Stimulated activated CD8-positive, alpha-beta memory T cell treated with anti-CD3 and anti-CD28 coated beads, Interleukin-12 subunit alpha, Interleukin-12 subunit beta, amount 100 ng/mL, for 24 hours (primary cell): ENCODE data around the gene CNN3.

Experiments
- DNase-seq: peaks from one replicate; pipeline ENCODE4 v3.0.0-alpha.2; 2020; ENCODE audit errors: extremely low read depth

Gene CNN3

GRCh38 chr1:94887603-94888171 lies 39.2 kb downstream of the CNN3 start:
- no peak for DNase-seq

GRCh38 chr1:94887106-94887505 lies 39.8 kb downstream of the CNN3 start:
- DNase-seq, result no peak

GRCh38 chr1:94886361-94886760 lies 40.5 kb downstream of the CNN3 start:
- DNase-seq, result no peak

GRCh38 chr1:94884507-94884906 lies 42.4 kb downstream of the CNN3 start:
- DNase-seq, result no peak

- no peak for DNase-seq
Measured at GRCh38 chr1:94884106-94884505, 42.8 kb downstream of the CNN3 start.

- DNase-seq, result no peak
Measured at GRCh38 chr1:94883691-94884090, 43.2 kb downstream of the CNN3 start.

GRCh38 chr1:94878329-94878728 lies 48.6 kb downstream of the CNN3 start:
- no peak for DNase-seq

GRCh38 chr1:94876362-94876761 lies 50.5 kb downstream of the CNN3 start:
- DNase-seq, result no peak

- DNase-seq, result no peak
Measured at GRCh38 chr1:94875794-94876193, 51.1 kb downstream of the CNN3 start.

- no peak for DNase-seq
Measured at GRCh38 chr1:94874423-94874822, 52.5 kb downstream of the CNN3 start.

GRCh38 chr1:94873520-94874351 lies 53.2 kb downstream of the CNN3 start:
- no peak for DNase-seq

GRCh38 chr1:94872771-94873495 lies 54.0 kb downstream of the CNN3 start:
- no peak for DNase-seq

- DNase-seq, result no peak
Measured at GRCh38 chr1:94871031-94871430, 55.9 kb downstream of the CNN3 start.

- no peak for DNase-seq
Measured at GRCh38 chr1:94866164-94866807, 60.6 kb downstream of the CNN3 start.

GRCh38 chr1:94865360-94865759 lies 61.5 kb downstream of the CNN3 start:
- DNase-seq, result no peak

- no peak for DNase-seq
Measured at GRCh38 chr1:94864821-94865220, 62.1 kb downstream of the CNN3 start.

- no peak for DNase-seq
Measured at GRCh38 chr1:94863919-94864318, 63.0 kb downstream of the CNN3 start.

- DNase-seq, result no peak
Measured at GRCh38 chr1:94863297-94863911, 63.5 kb downstream of the CNN3 start.

GRCh38 chr1:94862718-94863117 lies 64.2 kb downstream of the CNN3 start:
- no peak for DNase-seq

- DNase-seq, result no peak
Measured at GRCh38 chr1:94859174-94859573, 67.7 kb downstream of the CNN3 start.

- DNase-seq, result no peak
Measured at GRCh38 chr1:94858276-94858675, 68.6 kb downstream of the CNN3 start.

GRCh38 chr1:94856868-94857267 lies 70.0 kb downstream of the CNN3 start:
- DNase-seq, result no peak
